GM21737 (cell line): ENCODE measurements around the gene MFAP3.
"Not testable (repeated sequence)": the region's sequence is repeated elsewhere in the genome, so short reads cannot be mapped to it uniquely, and the experiment has no call there.

Experiments used
- ATAC-seq: cut with Tn5 transposase; IDR thresholded peaks from one replicate; pipeline ENCODE4 v1.9.1; 2021; ENCODE audit warnings: mild to moderate bottlenecking, moderate library complexity; ENCODE audit not compliant: unreplicated experiment

The MFAP3 gene

GRCh38 chr5:154049636-154050035, 10.9 kb downstream of the MFAP3 start:
- ATAC-seq, result no peak

- ATAC-seq, result no peak
Observed at GRCh38 chr5:154053468-154053867, 14.7 kb downstream of the MFAP3 start.

- ATAC-seq, result no peak
Observed at GRCh38 chr5:154055201-154055600, 16.4 kb downstream of the MFAP3 start.

GRCh38 chr5:154058055-154059038, 19.6 kb downstream of the MFAP3 start:
- peak; percentile 63 for ATAC-seq

- no peak for ATAC-seq
Observed at GRCh38 chr5:154059039-154059430, 20.3 kb downstream of the MFAP3 start.

- no peak for ATAC-seq
Observed at GRCh38 chr5:154059583-154059982, 20.8 kb downstream of the MFAP3 start.

GRCh38 chr5:154060606-154061005, 21.8 kb downstream of the MFAP3 start:
- no peak for ATAC-seq

GRCh38 chr5:154063372-154063771, 24.6 kb downstream of the MFAP3 start:
- no peak for ATAC-seq

- ATAC-seq, result no peak
Observed at GRCh38 chr5:154065971-154066370, 27.2 kb downstream of the MFAP3 start.

GRCh38 chr5:154069854-154070253, 31.1 kb downstream of the MFAP3 start:
- not testable (repeated sequence) for ATAC-seq

GRCh38 chr5:154071799-154072413, 33.1 kb downstream of the MFAP3 start:
- no peak for ATAC-seq

GRCh38 chr5:154072414-154073171, 33.8 kb downstream of the MFAP3 start:
- ATAC-seq, result peak; percentile 94

GRCh38 chr5:154076240-154076922, 37.6 kb downstream of the MFAP3 start:
- ATAC-seq, result no peak

GRCh38 chr5:154077696-154078095, 38.9 kb downstream of the MFAP3 start:
- ATAC-seq, result no peak

GRCh38 chr5:154078272-154078671, 39.5 kb downstream of the MFAP3 start:
- no peak for ATAC-seq

GRCh38 chr5:154081246-154081645, 42.5 kb downstream of the MFAP3 start:
- no peak for ATAC-seq

- no peak for ATAC-seq
Observed at GRCh38 chr5:154084062-154084639, 45.4 kb downstream of the MFAP3 start.

- no peak for ATAC-seq
Observed at GRCh38 chr5:154086146-154086545, 47.4 kb downstream of the MFAP3 start.

GRCh38 chr5:154086641-154087040, 47.9 kb downstream of the MFAP3 start:
- ATAC-seq, result no peak

- no peak for ATAC-seq
Observed at GRCh38 chr5:154087260-154087659, 48.5 kb downstream of the MFAP3 start.
